Activated naive CD8-positive, alpha-beta T cell (primary cell): Measurements from ENCODE around the gene TSTD2.
"Not testable (repeated sequence)": the region's sequence is repeated elsewhere in the genome, so short reads cannot be mapped to it uniquely, and the experiment has no call there.

Experiments
- H3K27ac Mint-ChIP-seq: one replicate; pipeline ENCODE4 v1.8.0; 2021; ENCODE audit warnings: mixed read lengths
- H3K27me3 Mint-ChIP-seq: one replicate; pipeline ENCODE4 v1.8.0; 2021; ENCODE audit warnings: mixed read lengths
- H3K36me3 Mint-ChIP-seq: one replicate; pipeline ENCODE4 v1.8.0; 2021; ENCODE audit warnings: mixed read lengths
- H3K4me1 Mint-ChIP-seq: one replicate; pipeline ENCODE4 v1.8.0; 2021; ENCODE audit warnings: low read depth, mixed read lengths
- H3K4me3 Mint-ChIP-seq: one replicate; pipeline ENCODE4 v1.8.0; 2021; ENCODE audit warnings: mild to moderate bottlenecking, mixed read lengths
- H3K9me3 Mint-ChIP-seq: one replicate; pipeline ENCODE4 v1.8.0; 2021; ENCODE audit warnings: low read depth, mixed read lengths

The TSTD2 gene

GRCh38 chr9:97615439-97616072 lies 17.6 kb downstream of the TSTD2 start:
- Mint-ChIP-seq H3K36me3 (peaks cover 8% of the 10 kb centered on the region), H3K9me3 (no peaks in the 10 kb centered on the region), H3K4me1 (peaks cover 9% of the 10 kb centered on the region), H3K27ac (no peak overlapping the region), H3K4me3 (no peak overlapping the region), H3K27me3 (no peaks in the 10 kb centered on the region)

- no peak overlapping the region for H3K4me3 Mint-ChIP-seq
- peaks cover 4% of the 10 kb centered on the region for H3K36me3 Mint-ChIP-seq
- H3K9me3 Mint-ChIP-seq = no peaks in the 10 kb centered on the region
- H3K27me3 Mint-ChIP-seq = no peaks in the 10 kb centered on the region
- H3K4me1 Mint-ChIP-seq = no peaks in the 10 kb centered on the region
- no peak overlapping the region for H3K27ac Mint-ChIP-seq
Measured at GRCh38 chr9:97604901-97605645, 28.1 kb downstream of the TSTD2 start.

GRCh38 chr9:97602430-97602829 lies 30.7 kb downstream of the TSTD2 start:
- no peaks in the 10 kb centered on the region for H3K9me3 Mint-ChIP-seq
- H3K27ac Mint-ChIP-seq = no peak overlapping the region
- no peaks in the 10 kb centered on the region for H3K27me3 Mint-ChIP-seq
- H3K36me3 Mint-ChIP-seq = peaks cover 4% of the 10 kb centered on the region
- H3K4me3 Mint-ChIP-seq = no peak overlapping the region
- H3K4me1 Mint-ChIP-seq = peaks cover 9% of the 10 kb centered on the region

- Mint-ChIP-seq H3K27me3 (no peaks in the 10 kb centered on the region), H3K36me3 (peaks cover 4% of the 10 kb centered on the region), H3K9me3 (no peaks in the 10 kb centered on the region), H3K27ac (no peak overlapping the region), H3K4me1 (peaks cover 9% of the 10 kb centered on the region), H3K4me3 (no peak overlapping the region)
Measured at GRCh38 chr9:97601228-97601898, 31.8 kb downstream of the TSTD2 start.

GRCh38 chr9:97600531-97601227 lies 32.5 kb downstream of the TSTD2 start:
- Mint-ChIP-seq H3K36me3 (peaks cover 4% of the 10 kb centered on the region), H3K27me3 (no peaks in the 10 kb centered on the region), H3K27ac (no peak overlapping the region), H3K9me3 (no peaks in the 10 kb centered on the region), H3K4me1 (peaks cover 9% of the 10 kb centered on the region), H3K4me3 (no peak overlapping the region)

GRCh38 chr9:97599314-97599846 lies 33.8 kb downstream of the TSTD2 start:
- Mint-ChIP-seq H3K4me1 (peaks cover 9% of the 10 kb centered on the region), H3K27me3 (no peaks in the 10 kb centered on the region), H3K36me3 (peaks cover 4% of the 10 kb centered on the region), H3K27ac (no peak overlapping the region), H3K9me3 (no peaks in the 10 kb centered on the region), H3K4me3 (no peak overlapping the region)

- Mint-ChIP-seq H3K27me3 (no peaks in the 10 kb centered on the region), H3K4me1 (peaks cover 9% of the 10 kb centered on the region), H3K9me3 (no peaks in the 10 kb centered on the region), H3K36me3 (peaks cover 4% of the 10 kb centered on the region), H3K27ac (no peak overlapping the region), H3K4me3 (no peak overlapping the region)
Measured at GRCh38 chr9:97598461-97599288, 34.5 kb downstream of the TSTD2 start.

- no peaks in the 10 kb centered on the region for H3K9me3 Mint-ChIP-seq
- H3K27me3 Mint-ChIP-seq = no peaks in the 10 kb centered on the region
- no peak overlapping the region for H3K27ac Mint-ChIP-seq
- peaks cover 2% of the 10 kb centered on the region for H3K36me3 Mint-ChIP-seq
- no peak overlapping the region for H3K4me3 Mint-ChIP-seq
- peaks cover 9% of the 10 kb centered on the region for H3K4me1 Mint-ChIP-seq
Measured at GRCh38 chr9:97596906-97597305, 36.3 kb downstream of the TSTD2 start.

- no peaks in the 10 kb centered on the region for H3K9me3 Mint-ChIP-seq
- peaks cover 9% of the 10 kb centered on the region for H3K4me1 Mint-ChIP-seq
- no peak overlapping the region for H3K27ac Mint-ChIP-seq
- H3K4me3 Mint-ChIP-seq = no peak overlapping the region
- no peaks in the 10 kb centered on the region for H3K36me3 Mint-ChIP-seq
- no peaks in the 10 kb centered on the region for H3K27me3 Mint-ChIP-seq
Measured at GRCh38 chr9:97594381-97594921, 38.7 kb downstream of the TSTD2 start.

- Mint-ChIP-seq H3K4me3 (no peak overlapping the region), H3K36me3 (no peaks in the 10 kb centered on the region), H3K4me1 (peaks cover 8% of the 10 kb centered on the region), H3K27me3 (no peaks in the 10 kb centered on the region), H3K27ac (no peak overlapping the region), H3K9me3 (no peaks in the 10 kb centered on the region)
Measured at GRCh38 chr9:97593960-97594359, 39.2 kb downstream of the TSTD2 start.

GRCh38 chr9:97592126-97592525 lies 41.0 kb downstream of the TSTD2 start:
- H3K4me1 Mint-ChIP-seq = no peaks in the 10 kb centered on the region
- peaks cover 6% of the 10 kb centered on the region for H3K36me3 Mint-ChIP-seq
- H3K27ac Mint-ChIP-seq = no peak overlapping the region
- peaks cover 4% of the 10 kb centered on the region for H3K9me3 Mint-ChIP-seq
- H3K4me3 Mint-ChIP-seq = no peak overlapping the region
- H3K27me3 Mint-ChIP-seq = no peaks in the 10 kb centered on the region

- Mint-ChIP-seq H3K27ac (no peak overlapping the region), H3K27me3 (no peaks in the 10 kb centered on the region), H3K4me3 (no peak overlapping the region), H3K36me3 (peaks cover 10% of the 10 kb centered on the region), H3K9me3 (peaks cover 4% of the 10 kb centered on the region), H3K4me1 (no peaks in the 10 kb centered on the region)
Measured at GRCh38 chr9:97591535-97591934, 41.6 kb downstream of the TSTD2 start.

GRCh38 chr9:97586909-97587308 lies 46.3 kb downstream of the TSTD2 start:
- not testable (repeated sequence) for H3K27ac Mint-ChIP-seq, H3K9me3 Mint-ChIP-seq, H3K36me3 Mint-ChIP-seq

GRCh38 chr9:97584778-97585177 lies 48.4 kb downstream of the TSTD2 start:
- H3K4me1 Mint-ChIP-seq, H3K27ac Mint-ChIP-seq, H3K36me3 Mint-ChIP-seq, H3K27me3 Mint-ChIP-seq, H3K9me3 Mint-ChIP-seq, H3K4me3 Mint-ChIP-seq: not testable (repeated sequence)

More at GRCh38 chr9:97586909-97587308, 46.3 kb downstream of the TSTD2 start:
- not testable (repeated sequence) for H3K4me3 Mint-ChIP-seq, H3K27me3 Mint-ChIP-seq, H3K4me1 Mint-ChIP-seq
